ENCODE results near the gene NDUFB1. TPM values are rescaled to one million over a fixed set of nuclear protein-coding genes. Genes with fewer than 3 reads are reported as not detected.

NDUFB1 gene
- total RNA-seq (2014; rRNA removed): 147 and 248 TPM in 2 replicates
- Bru-seq, nascent RNA: percentile 77 among the genes with signal in this experiment
- BruChase-seq, experiment 1, labeled RNA remaining after a 6-hour chase: percentile 69 among the genes with signal in this experiment
- percentile 75 among the genes with signal in this experiment for BruChase-seq, experiment 2, labeled RNA remaining after a 2-hour chase
- long read RNA-seq, transcript NDUFB1-201 (3 exons, 528 nt): major isoform, 72 of 79 reads
- long read RNA-seq, partial matches to known transcripts: 0 of 79 reads
- long read RNA-seq, other reads (novel, unspliced or antisense): 3 of 79 reads

GRCh38 chr14:92121670-92122350 is at the start of gene NDUFB1, which contains the start of gene CPSF2:
TSS of gene NDUFB1 (minus strand) at chr14:92121706. CDS start at chr14:92117637, 4,069 bp downstream.
TSS of gene CPSF2 (plus strand) at chr14:92121969. CDS start at chr14:92130985, 9,016 bp downstream.
- H3K79me2 ChIP-seq (ENCODE audit: low read length): peaks cover 62% of the 10 kb centered on the region

GRCh38 chr14:92164958-92165357 is 43.5 kb upstream of the NDUFB1 start:
- CTCF ChIA-PET: no interaction called here
- no peaks in the 10 kb centered on the region for H4K20me1 ChIP-seq (ENCODE audit: low read length)
- no peak overlapping the region for H3K4me3 ChIP-seq (ENCODE audit: low read length)
- no TSS peak for BruUV-seq (replicated peaks)
- H3F3A ChIP-seq (ENCODE audit: low read length, unreplicated experiment): no peaks in the 10 kb centered on the region
- TF ChIP-seq EZH2 (IDR thresholded peaks at IDR 0.05; ENCODE audit: low read length, unreplicated experiment): no peak
- no peak for TF ChIP-seq CTCF (conservative IDR thresholded peaks at IDR 0.05; ENCODE audit: low read depth, low read length)
- no peak for TF ChIP-seq EZH2phosphoT487 (IDR thresholded peaks at IDR 0.05; ENCODE audit: borderline replicate concordance, low read length)
- ATAC-seq (no peak), DNase-seq (no peak)
- no peak overlapping the region for H2AFZ ChIP-seq (ENCODE audit: low read length)
- intact Hi-C loops (cut with micrococcal nuclease): no loop called here
- H3K4me1 ChIP-seq (ENCODE audit: insufficient read depth, low read length): no peaks in the 10 kb centered on the region
- POLR2A ChIA-PET (ENCODE audit: unreplicated experiment): no interaction called here
- no peak overlapping the region for H3K27ac ChIP-seq (ENCODE audit: low read length)
- no peaks in the 10 kb centered on the region for H3K79me2 ChIP-seq (ENCODE audit: low read length)
- H3K27me3 ChIP-seq (ENCODE audit: low read length): no peaks in the 10 kb centered on the region
- H3K9me2 ChIP-seq (replicated peaks; ENCODE audit: low read length): no peaks in the 10 kb centered on the region
- no peak overlapping the region for H3K4me2 ChIP-seq (ENCODE audit: low read length)
- H3K9ac ChIP-seq (ENCODE audit: low read length): no peak overlapping the region
- peaks cover 36% of the 10 kb centered on the region for H3K36me3 ChIP-seq (ENCODE audit: low read depth, low read length)
- no peaks in the 10 kb centered on the region for H3K9me3 ChIP-seq (ENCODE audit: low read length)

More at GRCh38 chr14:92121670-92122350, at the start of gene NDUFB1, which contains the start of gene CPSF2:
- H3K27ac ChIP-seq (ENCODE audit: low read length): peak within 1 kb of the TSS; percentile 78
- H3K9ac ChIP-seq (ENCODE audit: low read length): peak within 1 kb of the TSS; percentile 99
- intact Hi-C loops (cut with micrococcal nuclease): loop anchor here (1.0 kb wide), 1 partner anchor 16 kb away; the partner anchor contains the start of gene ATXN3
- H4K20me1 ChIP-seq (ENCODE audit: low read length): no peaks in the 10 kb centered on the region
- peak within 1 kb of the TSS; percentile 96 for H2AFZ ChIP-seq (ENCODE audit: low read length)
- DNase-seq (peak; percentile 71), ATAC-seq (peak; percentile 91)
- H3K4me2 ChIP-seq (ENCODE audit: low read length): peak within 1 kb of the TSS; percentile 90
- peak within 1 kb of the TSS; percentile 99 for H3K4me3 ChIP-seq (ENCODE audit: low read length)
- TF ChIP-seq EZH2 (IDR thresholded peaks at IDR 0.05; ENCODE audit: low read length, unreplicated experiment) (no peak), CTCF (conservative IDR thresholded peaks at IDR 0.05; ENCODE audit: low read depth, low read length) (no peak), EZH2phosphoT487 (IDR thresholded peaks at IDR 0.05; ENCODE audit: borderline replicate concordance, low read length) (no peak)
- POLR2A ChIA-PET (ENCODE audit: unreplicated experiment): interaction anchor here (0.6 to 1.1 kb wide), 2 partner anchors 16 to 81 kb away, joined by 3 read pairs; partner anchors contain the start of gene ATXN3
- no peaks in the 10 kb centered on the region for H3K9me3 ChIP-seq (ENCODE audit: low read length)
- peaks cover 14% of the 10 kb centered on the region; the same call in 1 of the 2 replicates for H3K4me1 ChIP-seq (ENCODE audit: insufficient read depth, low read length)
- no peaks in the 10 kb centered on the region for H3K27me3 ChIP-seq (ENCODE audit: low read length)
- no peaks in the 10 kb centered on the region for H3K9me2 ChIP-seq (replicated peaks; ENCODE audit: low read length)
- CTCF ChIA-PET: interaction anchor here (1.8 kb wide), 1 partner anchor 15 kb away, joined by 18 read pairs; the partner anchor contains the start of gene ATXN3
- no peaks in the 10 kb centered on the region for H3F3A ChIP-seq (ENCODE audit: low read length, unreplicated experiment)
- peaks cover 15% of the 10 kb centered on the region; the same call in 1 of the 2 replicates for H3K36me3 ChIP-seq (ENCODE audit: low read depth, low read length)
- BruUV-seq (replicated peaks): TSS peak; percentile 59
